Esophagus squamous epithelium (tissue), 5 donors: ENCODE results near the gene ADIRF. TPM values are rescaled to one million over a fixed set of nuclear protein-coding genes. Genes with fewer than 3 reads are reported as not detected.
A peak's percentile ranks its signal among the peaks of the same experiment; 100 is the strongest.

Experiments used
- DNase-seq: peaks from one replicate; lab custom pipeline; 2025; lab: John Stamatoyannopoulos, UW
- H3K27ac ChIP-seq, 4 donors: fragments of 200-600 bp; sonication (generic); one replicate each; pipeline ENCODE4 v1.5.1; 2016 to 2019; ENCODE audit warnings: mild to moderate bottlenecking in 1 of 4
- H3K27me3 ChIP-seq, 4 donors: fragments of 200-600 bp; sonication (generic); 1 replicate in 3 of 4; 2 replicates in 1 of 4; pipeline versions ENCODE4 v1.5.1 to v1.6.0; 2017 to 2021; ENCODE audit warnings: antibody characterized with exemption in 1 of 4
- H3K36me3 ChIP-seq, 3 donors: fragments of 200-600 bp; sonication (generic); one replicate each; pipeline ENCODE4 v1.5.1; 2016 to 2019
- H3K4me1 ChIP-seq, 3 donors: fragments of 200-600 bp; sonication (generic); one replicate each; pipeline ENCODE4 v1.5.1; 2017 to 2019
- H3K4me3 ChIP-seq, 4 donors: fragments of 200-600 bp; sonication (generic); 1 replicate in 3 of 4; 2 replicates in 1 of 4; pipeline ENCODE4 v1.5.1; 2016 to 2019; ENCODE audit warnings: mild to moderate bottlenecking in 2 of 4, moderate library complexity in 1 of 4
- H3K9me3 ChIP-seq, 3 donors: fragments of 200-600 bp; sonication (generic); one replicate each; pipeline ENCODE4 v1.5.1; 2016 to 2019
- POLR2A ChIP-seq, 4 donors: fragments of 450-650 bp; IDR thresholded peaks; one replicate each; pipeline ENCODE4 v1.6.1; 2017; ENCODE audit warnings: antibody characterized with exemption in 4 of 4, mild to moderate bottlenecking in 4 of 4, moderate library complexity in 3 of 4
- WGBS, 2 donors: methylation state at CpG; one replicate each; pipeline ENCODE4 v1.1.5; 2018; 5-methylcytosine and 5-hydroxymethylcytosine counted together
- intact Hi-C: fragments of 100-400 bp; cut with DNase I; formaldehyde crosslinking; loops from one replicate; pipeline ENCODE4 v1.15.0; 2022
- total RNA-seq, 4 donors: library from RNA; depleted of rRNA; stranded (reverse); fragments of >200 nt; gene quantifications; one replicate each; pipeline ENCODE4 v1.1.0, GENCODE V29; 2016
- TF ChIP-seq, protein P1 (sequence below), 6 experiments: fragments of 450-650 bp in 4 of 6; fragments of 200-600 bp in 2 of 6; sonication (generic) in 2 of 6; IDR thresholded peaks; one replicate each; pipeline ENCODE4 v1.5.1; 2016 to 2019; ENCODE audit warnings: antibody characterized with exemption in 6 of 6, mild to moderate bottlenecking in 4 of 6, moderate library complexity in 4 of 6
- donor health status: DM: yes; HTN: yes; CAD: no.

The ADIRF gene
- total RNA-seq, 4 donors from 2014 or later = 23.8 to 74.4 (median 47.4) TPM

- intact Hi-C loops = no loop called here
- Histone ChIP-seq H3K27me3 (no peaks in the 10 kb centered on the region), H3K4me3 (no peak overlapping the region), H3K9me3 (no peaks in the 10 kb centered on the region), H3K36me3 (no peaks in the 10 kb centered on the region), H3K27ac (no peak overlapping the region), H3K4me1 (peaks cover 0 to 41% (median 6%) of the 10 kb centered on the region in 3 donors)
- WGBS, 2 donors = 80% methylated on average over 1 to 2 of the region's 4 CpGs
- no peak for DNase-seq
- TF ChIP-seq POLR2A (IDR thresholded peaks at IDR 0.05) = no peak
- TF ChIP-seq, protein P1, sequence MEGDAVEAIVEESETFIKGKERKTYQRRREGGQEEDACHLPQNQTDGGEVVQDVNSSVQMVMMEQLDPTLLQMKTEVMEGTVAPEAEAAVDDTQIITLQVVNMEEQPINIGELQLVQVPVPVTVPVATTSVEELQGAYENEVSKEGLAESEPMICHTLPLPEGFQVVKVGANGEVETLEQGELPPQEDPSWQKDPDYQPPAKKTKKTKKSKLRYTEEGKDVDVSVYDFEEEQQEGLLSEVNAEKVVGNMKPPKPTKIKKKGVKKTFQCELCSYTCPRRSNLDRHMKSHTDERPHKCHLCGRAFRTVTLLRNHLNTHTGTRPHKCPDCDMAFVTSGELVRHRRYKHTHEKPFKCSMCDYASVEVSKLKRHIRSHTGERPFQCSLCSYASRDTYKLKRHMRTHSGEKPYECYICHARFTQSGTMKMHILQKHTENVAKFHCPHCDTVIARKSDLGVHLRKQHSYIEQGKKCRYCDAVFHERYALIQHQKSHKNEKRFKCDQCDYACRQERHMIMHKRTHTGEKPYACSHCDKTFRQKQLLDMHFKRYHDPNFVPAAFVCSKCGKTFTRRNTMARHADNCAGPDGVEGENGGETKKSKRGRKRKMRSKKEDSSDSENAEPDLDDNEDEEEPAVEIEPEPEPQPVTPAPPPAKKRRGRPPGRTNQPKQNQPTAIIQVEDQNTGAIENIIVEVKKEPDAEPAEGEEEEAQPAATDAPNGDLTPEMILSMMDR (IDR thresholded peaks at IDR 0.05) = no peak
Measured at GRCh38 chr10:86944031-86944419, 24.3 kb upstream of the ADIRF start.

DNA sequence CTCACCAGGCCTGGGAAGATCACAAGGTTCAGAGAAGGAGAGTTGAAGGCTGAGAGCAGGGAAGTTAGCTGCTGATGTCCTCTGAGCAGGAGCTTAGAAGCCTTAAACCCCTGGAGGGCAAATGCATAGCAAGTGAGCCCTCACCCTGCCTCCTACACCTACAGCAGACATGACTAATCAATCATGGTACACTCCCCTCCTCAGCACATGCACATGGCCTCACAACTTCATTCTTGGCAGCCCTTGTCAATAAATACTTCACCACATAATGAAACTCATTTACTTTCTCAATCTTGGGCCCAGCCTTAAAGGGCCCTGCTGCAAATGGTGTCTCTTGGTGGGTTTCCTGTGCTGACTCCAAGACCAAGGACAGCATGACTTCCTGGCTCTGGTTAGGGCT, 23.8 kb upstream of the ADIRF start:
- Histone ChIP-seq H3K27ac (no peak overlapping the region), H3K4me1 (peaks cover 0 to 37% (median 6%) of the 10 kb centered on the region in 3 donors), H3K27me3 (no peaks in the 10 kb centered on the region), H3K9me3 (no peaks in the 10 kb centered on the region), H3K4me3 (no peak overlapping the region), H3K36me3 (no peaks in the 10 kb centered on the region)
- no peak for TF ChIP-seq POLR2A (IDR thresholded peaks at IDR 0.05)
- TF ChIP-seq, protein P1 (IDR thresholded peaks at IDR 0.05) = no peak
- DNase-seq = no peak
- intact Hi-C loops = no loop called here

GRCh38 chr10:86944907-86945306, 23.4 kb upstream of the ADIRF start:
- H3K4me1 ChIP-seq = peaks cover 0 to 33% (median 6%) of the 10 kb centered on the region in 3 donors
- no peaks in the 10 kb centered on the region for H3K27me3 ChIP-seq
- H3K9me3 ChIP-seq = no peaks in the 10 kb centered on the region
- intact Hi-C loops = no loop called here
- no peaks in the 10 kb centered on the region for H3K36me3 ChIP-seq
- no peak overlapping the region for H3K4me3 ChIP-seq
- no peak overlapping the region for H3K27ac ChIP-seq
- no peak for DNase-seq
- no peak for TF ChIP-seq POLR2A (IDR thresholded peaks at IDR 0.05)
- TF ChIP-seq, protein P1 (IDR thresholded peaks at IDR 0.05) = no peak
- 96% methylated on average over 3 of the region's 3 CpGs; no CpG with 5 or more reads in 1 of the 2 donors for WGBS, 2 donors

DNA sequence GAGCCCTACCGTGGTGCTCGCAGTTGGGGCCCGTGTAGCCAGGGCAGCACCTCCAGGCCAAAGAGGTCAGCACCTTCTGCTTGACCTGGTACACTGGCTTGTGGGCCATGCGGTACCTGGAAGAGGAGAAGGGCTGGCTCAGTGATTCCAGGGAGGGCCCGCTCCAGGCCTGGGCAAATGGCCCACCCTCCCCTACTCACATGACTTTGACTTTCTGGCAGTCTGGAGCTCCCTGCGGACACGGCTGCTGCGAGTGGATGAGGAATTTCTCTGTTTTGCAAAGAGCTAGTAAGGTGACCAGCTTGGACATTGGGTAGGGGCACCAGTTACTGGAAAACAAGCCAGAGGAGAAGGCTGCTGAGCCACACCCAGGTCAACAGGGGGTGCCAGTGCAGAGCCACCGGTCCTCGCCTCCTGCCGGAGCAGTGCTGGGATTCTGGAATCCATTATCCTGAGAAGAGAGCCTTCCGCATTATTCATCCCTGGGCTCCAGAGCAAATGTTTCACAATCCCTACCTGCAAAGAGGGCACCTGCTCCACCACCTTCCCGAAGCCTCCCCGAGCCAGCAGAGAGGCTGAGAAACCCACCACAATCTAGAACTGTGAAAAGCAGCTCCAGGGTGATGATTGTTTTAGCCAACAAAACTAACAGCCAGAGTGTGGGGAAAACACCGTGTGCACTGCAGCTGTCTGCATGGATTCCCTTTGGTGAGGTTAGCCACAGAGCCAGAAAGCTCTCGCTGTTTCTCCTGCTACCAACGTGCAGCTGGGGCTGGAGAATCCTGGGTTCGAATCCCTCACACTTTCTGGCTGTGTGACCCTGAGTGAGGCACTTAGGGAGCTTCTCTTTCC, 22.7 kb upstream of the ADIRF start:
- no peak for DNase-seq
- no peak for TF ChIP-seq POLR2A (IDR thresholded peaks at IDR 0.05)
- TF ChIP-seq, protein P1 (IDR thresholded peaks at IDR 0.05) = peak in 1 of 6 experiments; percentile 6
- WGBS, 2 donors = 81 to 83% methylated on average over 7 to 11 of the region's 18 CpGs

More for the DNA sequence above, 22.7 kb upstream of the ADIRF start:
- Histone ChIP-seq H3K4me3 (no peak overlapping the region), H3K4me1 (peaks cover 0 to 38% (median 6%) of the 10 kb centered on the region in 3 donors), H3K36me3 (no peaks in the 10 kb centered on the region), H3K27ac (no peak overlapping the region), H3K9me3 (no peaks in the 10 kb centered on the region), H3K27me3 (no peaks in the 10 kb centered on the region)
- intact Hi-C loops = no loop called here
